Neural cell (in vitro differentiated cells): ENCODE results near the gene IGF1R.

Experiments used
- CTCF ChIP-seq: fragments of 450-650 bp; IDR thresholded peaks from 2 replicates; pipeline ENCODE4 v1.5.1; 2014; ENCODE audit warnings: antibody characterized with exemption, mild to moderate bottlenecking, moderate library complexity; ENCODE audit not compliant: poor library complexity, severe bottlenecking
- MXI1 ChIP-seq: fragments of 450-650 bp; conservative IDR thresholded peaks from 2 replicates; pipeline ENCODE4 v1.6.1; 2014; ENCODE audit warnings: antibody characterized with exemption, mild to moderate bottlenecking; ENCODE audit not compliant: poor library complexity, severe bottlenecking
- POLR2AphosphoS5 ChIP-seq: IDR thresholded peaks from 2 replicates; pipeline ENCODE4 v1.6.1; 2012
- REST ChIP-seq: IDR thresholded peaks from 2 replicates; pipeline ENCODE4 v1.6.1; 2012; ENCODE audit warnings: borderline replicate concordance
- SMC3 ChIP-seq: fragments of 450-650 bp; conservative IDR thresholded peaks from 2 replicates; pipeline ENCODE4 v1.6.1; 2014; ENCODE audit warnings: antibody characterized with exemption, mild to moderate bottlenecking, moderate library complexity; ENCODE audit not compliant: poor library complexity
- TAF1 ChIP-seq: IDR thresholded peaks from 2 replicates; pipeline ENCODE4 v1.6.1; 2012; ENCODE audit warnings: low read depth

- TF ChIP-seq CTCF (no peak), MXI1 (no peak), TAF1 (no peak), REST (no peak), POLR2AphosphoS5 (no peak), SMC3 (no peak)
These were observed 337.9 kb downstream of the IGF1R start for GRCh38 chr15:98986281-98986680.
